Mucosa of descending colon (tissue), 3 donors: ENCODE measurements around the gene CDKL1. TPM values are rescaled to one million over a fixed set of nuclear protein-coding genes. Genes with fewer than 3 reads are reported as not detected.

Source experiments
- ATAC-seq: fragments of 200-7000 bp; cut with Tn5 transposase; one replicate; pipeline ENCODE4 v1.9.1; 2020; ENCODE audit warnings: mild to moderate bottlenecking, moderate library complexity
- DNase-seq, 3 donors: peaks; one replicate each; pipeline ENCODE4 v3.0.0-alpha.2; 2020
- H3K36me3 ChIP-seq: fragments of 200-600 bp; one replicate; pipeline ENCODE4 v1.8.0; 2021; ENCODE audit warnings: low read depth, mild to moderate bottlenecking
- H3K4me1 ChIP-seq: fragments of 200-600 bp; one replicate; pipeline ENCODE4 v1.8.0; 2021; ENCODE audit warnings: low read depth, mild to moderate bottlenecking
- H3K4me3 ChIP-seq: fragments of 200-600 bp; one replicate; pipeline ENCODE4 v1.8.0; 2021; ENCODE audit warnings: mild to moderate bottlenecking
- H3K9me3 ChIP-seq: fragments of 200-600 bp; one replicate; pipeline ENCODE4 v1.8.0; 2021; ENCODE audit warnings: mild to moderate bottlenecking
- intact Hi-C, 2 donors: fragments of 100-400 bp; cut with DNase I in 1 of 2; cut with micrococcal nuclease in 1 of 2; formaldehyde crosslinking; loops; one replicate each; pipeline versions ENCODE4 v1.11.0 to v1.11.1; 2022; cut with DNase I, micrococcal nuclease
- total RNA-seq, 3 donors: library from RNA; stranded (reverse); fragmentation: NEBNext Ultra II Directional in 2 of 3; extraction: Animal tissue kit (Norgen Biotek cat#: 25700) in 2 of 3; gene quantifications; one replicate each; pipeline versions ENCODE4 v1.2.1 to v1.2.4, GENCODE V29; 2021 to 2023
- TF ChIP-seq, protein P1 (sequence below): fragments of 200-600 bp; IDR thresholded peaks from one replicate; pipeline ENCODE4 v1.8.0; 2022; ENCODE audit warnings: antibody characterized with exemption, mild to moderate bottlenecking
- donor health status: DM: no; HTN: no; CAD: no; lungs with moderate emphysema.
- donor health status: DM: no; HTN: no; CAD: no.
- donor health status: DM: no; HTN: yes; CAD: no.

The CDKL1 gene
- total RNA-seq, 3 donors from 2014 or later: 31.0 to 70.4 (median 53.5) TPM

DNA sequence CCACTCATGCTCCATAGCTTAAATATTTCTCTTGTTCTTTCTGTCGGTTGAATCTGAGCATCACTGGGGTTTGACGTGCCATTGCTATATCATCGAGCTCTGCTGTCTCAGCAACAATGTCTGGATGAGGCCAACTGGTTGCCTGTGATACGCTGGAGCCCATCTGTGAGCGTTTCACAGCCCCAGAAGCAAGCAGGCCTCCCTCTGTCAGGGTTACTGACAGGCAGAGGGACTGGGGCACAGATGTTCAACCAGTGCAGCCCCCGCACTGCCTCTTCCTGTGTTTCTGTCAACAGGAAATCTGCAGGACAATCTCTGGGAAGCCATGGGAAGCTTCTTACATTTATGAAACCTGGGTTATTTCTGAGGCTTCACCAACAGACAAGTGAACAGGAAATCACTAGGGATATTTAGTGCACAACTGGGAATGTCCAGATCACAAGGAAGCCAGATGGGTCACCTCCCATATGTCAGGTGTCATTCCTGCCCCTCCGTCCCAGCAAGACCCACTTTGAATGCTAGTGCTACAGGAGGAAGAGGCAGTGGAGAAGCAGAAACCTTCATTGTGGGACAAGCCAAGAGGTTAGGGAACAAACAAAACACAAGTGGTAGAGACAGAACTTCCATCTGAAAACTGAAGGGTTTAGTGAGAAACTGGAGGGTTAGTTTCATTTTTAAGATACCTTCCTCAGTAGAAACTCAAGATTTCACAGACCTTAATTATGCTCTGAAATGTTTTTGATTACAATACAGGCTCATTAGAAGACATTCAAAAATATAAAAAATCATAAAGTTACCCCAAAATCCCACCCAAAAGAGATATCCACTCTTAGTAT is 60.5 kb downstream of the CDKL1 start:
- DNase-seq (no peak), ATAC-seq (peak; percentile 18)
- no peaks in the 10 kb centered on the region for H3K36me3 ChIP-seq
- TF ChIP-seq, protein P1, sequence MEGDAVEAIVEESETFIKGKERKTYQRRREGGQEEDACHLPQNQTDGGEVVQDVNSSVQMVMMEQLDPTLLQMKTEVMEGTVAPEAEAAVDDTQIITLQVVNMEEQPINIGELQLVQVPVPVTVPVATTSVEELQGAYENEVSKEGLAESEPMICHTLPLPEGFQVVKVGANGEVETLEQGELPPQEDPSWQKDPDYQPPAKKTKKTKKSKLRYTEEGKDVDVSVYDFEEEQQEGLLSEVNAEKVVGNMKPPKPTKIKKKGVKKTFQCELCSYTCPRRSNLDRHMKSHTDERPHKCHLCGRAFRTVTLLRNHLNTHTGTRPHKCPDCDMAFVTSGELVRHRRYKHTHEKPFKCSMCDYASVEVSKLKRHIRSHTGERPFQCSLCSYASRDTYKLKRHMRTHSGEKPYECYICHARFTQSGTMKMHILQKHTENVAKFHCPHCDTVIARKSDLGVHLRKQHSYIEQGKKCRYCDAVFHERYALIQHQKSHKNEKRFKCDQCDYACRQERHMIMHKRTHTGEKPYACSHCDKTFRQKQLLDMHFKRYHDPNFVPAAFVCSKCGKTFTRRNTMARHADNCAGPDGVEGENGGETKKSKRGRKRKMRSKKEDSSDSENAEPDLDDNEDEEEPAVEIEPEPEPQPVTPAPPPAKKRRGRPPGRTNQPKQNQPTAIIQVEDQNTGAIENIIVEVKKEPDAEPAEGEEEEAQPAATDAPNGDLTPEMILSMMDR: no peak
- H3K4me3 ChIP-seq: no peak overlapping the region
- H3K9me3 ChIP-seq: no peaks in the 10 kb centered on the region
- peaks cover 12% of the 10 kb centered on the region for H3K4me1 ChIP-seq
- intact Hi-C loops: no loop called here

GRCh38 chr14:50335389-50335788 is 61.3 kb downstream of the CDKL1 start:
- no peaks in the 10 kb centered on the region for H3K9me3 ChIP-seq
- H3K4me3 ChIP-seq: no peak overlapping the region
- ATAC-seq: peak; percentile 88
- TF ChIP-seq, protein P1: no peak
- intact Hi-C loops: no loop called here
- H3K4me1 ChIP-seq: peaks cover 12% of the 10 kb centered on the region
- H3K36me3 ChIP-seq: no peaks in the 10 kb centered on the region
- DNase-seq: peak in 2 of 3 donors; percentile 50 to 67

- ATAC-seq: no peak
- H3K9me3 ChIP-seq: no peaks in the 10 kb centered on the region
- no peak for DNase-seq
- TF ChIP-seq, protein P1: no peak
- H3K4me3 ChIP-seq: no peak overlapping the region
- peaks cover 12% of the 10 kb centered on the region for H3K4me1 ChIP-seq
- intact Hi-C loops: no loop called here
- no peaks in the 10 kb centered on the region for H3K36me3 ChIP-seq
These were observed 62.5 kb downstream of the CDKL1 start for GRCh38 chr14:50334211-50334610.

- Histone ChIP-seq H3K4me1 (peaks cover 8% of the 10 kb centered on the region), H3K4me3 (no peak overlapping the region), H3K9me3 (no peaks in the 10 kb centered on the region), H3K36me3 (no peaks in the 10 kb centered on the region)
- ATAC-seq (no peak), DNase-seq (no peak)
- intact Hi-C loops: no loop called here
- TF ChIP-seq, protein P1: no peak
These were observed 63.6 kb downstream of the CDKL1 start for GRCh38 chr14:50333014-50333509.

DNA sequence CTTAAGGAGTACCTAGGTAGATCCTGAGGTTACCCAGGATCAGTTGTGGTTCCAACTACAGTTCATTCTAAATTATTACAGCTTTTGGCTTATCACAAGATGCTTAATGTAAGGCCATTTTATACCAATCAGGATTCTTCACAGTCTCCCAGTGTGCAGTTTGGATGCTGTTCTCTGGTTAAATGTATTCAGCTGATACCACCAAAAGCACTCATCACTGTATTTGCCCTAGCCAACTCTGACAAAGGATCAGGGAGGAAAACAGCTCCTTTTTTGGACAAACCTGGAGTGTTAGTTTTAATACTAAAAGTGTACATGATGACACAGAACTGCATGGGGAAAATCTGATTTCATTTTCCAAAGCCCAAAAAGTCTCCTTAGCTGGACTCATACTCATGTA is 65.1 kb downstream of the CDKL1 start:
- H3K4me1 ChIP-seq: peaks cover 8% of the 10 kb centered on the region
- ATAC-seq (no peak), DNase-seq (no peak)
- no peaks in the 10 kb centered on the region for H3K36me3 ChIP-seq
- no peaks in the 10 kb centered on the region for H3K9me3 ChIP-seq
- H3K4me3 ChIP-seq: no peak overlapping the region
- intact Hi-C loops: no loop called here
- TF ChIP-seq, protein P1: no peak
